K562 (cell line): ENCODE results near the gene NEURL2. TPM values are rescaled to one million over a fixed set of nuclear protein-coding genes. Genes with fewer than 3 reads are reported as not detected.

Experiments
- ATF3 ChIP-seq, 2 experiments: fragments of 450-650 bp in 1 of 2; sonication (generic) in 1 of 2; formaldehyde crosslinking in 1 of 2; IDR thresholded peaks in 1 of 2; conservative IDR thresholded peaks in 1 of 2; 2 replicates each; pipeline versions ENCODE4 v1.6.1 to v1.8.1; 2016 to 2023; ENCODE audit warnings: mild to moderate bottlenecking in 2 of 2, moderate library complexity in 2 of 2, inconsistent platforms in 1 of 2, missing genetic modification reagents in 1 of 2
- BACH1 ChIP-seq: fragments of 200-800 bp; sonication (Bioruptor generic); IDR thresholded peaks from 2 replicates; pipeline ENCODE4 v1.6.1; 2016; ENCODE audit warnings: missing genetic modification characterization, missing compliant biosample characterization
- BHLHE40 ChIP-seq: IDR thresholded peaks from 2 replicates; pipeline ENCODE4 v1.6.1; 2011; ENCODE audit warnings: low read length, improper control_type of control experiment
- HDAC3 ChIP-seq: fragments of 450-650 bp; IDR thresholded peaks from 2 replicates; pipeline ENCODE4 v1.6.1; 2018; ENCODE audit warnings: borderline replicate concordance, mild to moderate bottlenecking, moderate library complexity; ENCODE audit not compliant: partially characterized antibody
- HNRNPUL1 ChIP-seq: fragments of 200-400 bp; formaldehyde crosslinking; IDR thresholded peaks from 2 replicates; pipeline ENCODE4 v1.6.1; 2017; ENCODE audit warnings: low read length
- NEUROD1 ChIP-seq: fragments of 150-350 bp; IDR thresholded peaks from 2 replicates; pipeline ENCODE4 v1.6.1; 2014; ENCODE audit warnings: borderline replicate concordance, low read length, low read depth; ENCODE audit not compliant: partially characterized antibody
- NR1H2 ChIP-seq: sonication (generic); formaldehyde crosslinking; IDR thresholded peaks from 2 replicates; pipeline ENCODE4 v1.4.0; 2020; ENCODE audit warnings: mild to moderate bottlenecking, missing genetic modification reagents
- RCOR1 ChIP-seq, 2 experiments: IDR thresholded peaks; 2 replicates each; pipeline ENCODE4 v1.6.1; 2012; ENCODE audit warnings: low read depth in 2 of 2, low read length in 2 of 2, borderline replicate concordance in 1 of 2, improper control_type of control experiment in 1 of 2
- TFAP4 ChIP-seq: sonication (generic); formaldehyde crosslinking; IDR thresholded peaks from 2 replicates; pipeline ENCODE4 v1.8.0; 2022; ENCODE audit warnings: missing genetic modification reagents, mild to moderate bottlenecking, moderate library complexity, borderline replicate concordance
- YBX1 ChIP-seq: fragments of 450-650 bp; IDR thresholded peaks from 2 replicates; pipeline ENCODE4 v1.7.1; 2016; ENCODE audit warnings: mild to moderate bottlenecking
- ZBTB49 ChIP-seq: sonication (generic); formaldehyde crosslinking; IDR thresholded peaks from 2 replicates; pipeline ENCODE4 v1.8.0; 2022; ENCODE audit warnings: missing genetic modification reagents, mild to moderate bottlenecking, borderline replicate concordance
- ZNF197 ChIP-seq: fragments of 200-800 bp; sonication (Bioruptor generic); IDR thresholded peaks from 2 replicates; pipeline ENCODE4 v1.6.1; 2016; ENCODE audit warnings: low read depth, missing genetic modification characterization, missing compliant biosample characterization
- ZNF280A ChIP-seq: fragments of 450-650 bp; IDR thresholded peaks from 2 replicates; pipeline ENCODE4 v1.6.1; 2018; ENCODE audit warnings: mild to moderate bottlenecking, low read depth; ENCODE audit not compliant: partially characterized antibody
- ZNF561 ChIP-seq: fragments of 450-650 bp; formaldehyde crosslinking; conservative IDR thresholded peaks from 2 replicates; pipeline ENCODE4 v1.4.0; 2020; ENCODE audit warnings: mild to moderate bottlenecking, moderate library complexity
- ZNF830 ChIP-seq: fragments of 250-450 bp; sonication (Bioruptor Pico); IDR thresholded peaks from 2 replicates; pipeline ENCODE4 v1.5.0; 2021; ENCODE audit warnings: mild to moderate bottlenecking
- polyA plus RNA-seq, 8 experiments: library from polyadenylated mRNA; depleted of rRNA in 4 of 8; stranded (reverse) in 5 of 8; unstranded in 3 of 8; fragments of >200 nt; fragmentation: Nextera tagmentation in 2 of 8; fragmentation: Illumina TruSeq in 1 of 8; extraction: Ambion mirVana in 2 of 8; extraction: Trizol in 1 of 8; gene quantifications; 2 replicates each; pipeline versions ENCODE4 v1.2.1 to v1.2.3, GENCODE V29; 2011 to 2014; ENCODE audit warnings: inconsistent platforms in 1 of 8, missing spikeins in 1 of 8
- total RNA-seq, 7 experiments: library from RNA; depleted of rRNA in 6 of 7; stranded (reverse); fragments of >200 nt in 6 of 7; fragmentation: Illumina TruSeq in 2 of 7; extraction: Trizol in 2 of 7; gene quantifications; 2 replicates each; pipeline versions ENCODE4 v1.2.1 to v1.2.3, GENCODE V29; 2011 to 2021; ENCODE audit warnings: low replicate concordance in 1 of 7

NEURL2 gene
- total and polyA plus RNA-seq, 9 of the 15 experiments (the other 6 are each of a cell fraction or from before 2014, with no cell fraction given), result 0.22 to 1.9 (median 0.50) TPM; not detected in 1

- TF ChIP-seq ZNF830 (CRISPR knock-in tag) (0 out of 2 replicates have a peak, but pooled peaks have one; percentile 72), BACH1 (tag) (no peak), RCOR1 (IDR thresholded peaks at IDR 0.05; ENCODE audit: borderline replicate concordance in 1 of 2, low read depth in 2 of 2, low read length in 2 of 2) (0 out of 4 replicates have a peak, but pooled peaks of 1 of the 2 experiments have one; percentile 18), HNRNPUL1 (no peak), NR1H2 (no peak), TFAP4 (CRISPR knock-in tag) (peak; percentile 63; the same call in 1 of the 2 replicates), ATF3 (IDR thresholded peaks at IDR 0.05) (no peak), ATF3 (CRISPR knock-in tag; conservative IDR thresholded peaks at IDR 0.05) (no peak), BHLHE40 (no peak), ZNF280A (no peak), YBX1 (no peak), ZNF197 (no peak), ZNF561 (CRISPR knock-in tag) (no peak), ZBTB49 (CRISPR knock-in tag) (no peak), HDAC3 (no peak), NEUROD1 (peak; percentile 99)
Observed at GRCh38 chr20:45880988-45881788, 9.8 kb downstream of the NEURL2 start, which contains the start of gene ZSWIM1 (continued).
